G401 (cell line): ENCODE measurements around the gene TNNI3K. TPM values are rescaled to one million over a fixed set of nuclear protein-coding genes. Genes with fewer than 3 reads are reported as not detected.

Experiments
- DNase-seq: peaks from one replicate; pipeline ENCODE4 v3.0.0-alpha.2; 2015; ENCODE audit warnings: low spot score
- in situ Hi-C: cut with HindIII; loops from 2 replicates; pipeline ENCODE4 v1.10.0; 2016; ENCODE audit warnings: low sequenced_read_pairs, mixed read lengths
- total RNA-seq: library from RNA; depleted of rRNA; stranded (reverse); fragments of >200 nt; shearing (Covaris generic); gene quantifications from 2 replicates; pipeline ENCODE4 v1.2.3, GENCODE V29; 2014

The TNNI3K gene
- total RNA-seq, 1 experiment from 2014 or later: not detected

- in situ Hi-C loops: no loop called here
- DNase-seq: no peak
These were observed 278.5 kb downstream of the TNNI3K start for GRCh38 chr1:74513411-74514300.

DNA sequence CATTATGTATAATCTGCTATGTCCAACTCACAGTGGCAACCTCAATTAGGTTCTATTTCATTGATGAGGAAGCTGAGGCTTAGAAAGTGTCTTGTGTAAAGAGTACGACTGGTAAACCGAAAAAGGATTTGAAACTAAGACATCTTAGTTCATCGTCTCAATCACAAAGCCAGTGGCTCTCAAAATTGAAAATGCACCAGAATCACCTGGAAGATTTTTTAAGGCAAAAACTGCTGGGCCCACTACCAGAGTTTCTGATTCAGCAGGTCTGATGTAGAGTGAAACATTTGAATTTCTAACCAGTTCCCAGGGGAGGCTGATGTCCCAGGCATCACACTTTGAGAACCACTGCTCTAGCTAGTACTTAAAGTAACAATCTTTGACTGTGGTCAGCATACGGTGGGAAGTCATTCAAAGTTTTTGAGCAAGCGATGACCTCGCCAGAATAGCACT, 282.4 kb downstream of the TNNI3K start:
- in situ Hi-C loops: no loop called here
- no peak for DNase-seq

GRCh38 chr1:74522148-74522547, 287.0 kb downstream of the TNNI3K start:
- in situ Hi-C loops: no loop called here
- no peak for DNase-seq

DNA sequence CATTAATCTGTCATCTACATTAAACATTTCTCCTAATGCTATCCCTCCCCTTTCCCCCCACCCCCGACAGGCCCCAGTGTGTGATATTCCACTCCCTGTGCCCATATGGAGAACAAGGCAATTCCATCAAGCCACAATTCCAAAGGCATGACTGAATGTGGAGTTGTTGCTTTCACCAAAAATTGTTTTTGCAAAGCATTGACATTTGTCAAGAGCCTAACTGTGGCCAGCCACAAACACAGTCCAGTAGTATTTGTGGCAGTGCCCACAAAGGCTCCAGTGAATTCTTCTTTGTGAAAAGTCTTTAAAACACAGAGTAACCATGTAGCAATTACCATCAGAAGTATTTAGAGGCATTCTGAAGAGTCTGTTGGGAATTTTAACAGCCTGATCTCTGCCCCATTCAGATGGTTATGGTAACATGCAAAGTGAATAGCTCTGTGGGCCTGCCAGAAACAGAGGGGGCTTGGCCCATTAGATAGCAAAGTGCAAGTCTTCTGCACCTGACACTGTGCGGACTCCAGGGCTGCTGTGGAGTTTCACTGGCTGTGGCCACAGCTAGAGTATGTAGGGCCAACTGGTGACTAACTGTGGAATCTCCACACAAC, 288.8 kb downstream of the TNNI3K start:
- no peak for DNase-seq
- in situ Hi-C loops: no loop called here

- in situ Hi-C loops: no loop called here
- DNase-seq: no peak
These were observed 291.5 kb downstream of the TNNI3K start for GRCh38 chr1:74526708-74527107.

GRCh38 chr1:74528123-74528522, 292.9 kb downstream of the TNNI3K start:
- in situ Hi-C loops: no loop called here
- no peak for DNase-seq

DNA sequence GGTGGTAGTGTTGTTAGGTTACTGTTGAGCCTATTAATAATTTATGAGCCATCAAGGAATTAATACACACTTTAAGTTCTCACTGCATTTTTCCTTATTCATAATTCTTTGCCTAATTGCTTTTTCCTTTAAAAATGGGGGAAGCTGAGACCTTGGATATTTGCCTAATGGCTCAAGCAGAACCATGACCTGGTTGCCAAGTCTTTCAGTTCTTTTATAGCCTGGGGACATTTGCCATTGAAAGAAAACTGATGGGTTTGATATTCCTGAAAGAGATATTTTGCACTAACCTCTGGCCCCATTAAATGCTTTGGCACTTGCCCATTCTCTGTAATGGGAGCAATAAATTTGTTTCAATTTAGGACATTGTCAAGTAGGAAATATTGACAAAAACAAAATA, 295.7 kb downstream of the TNNI3K start:
- in situ Hi-C loops: no loop called here
- DNase-seq: no peak

DNA sequence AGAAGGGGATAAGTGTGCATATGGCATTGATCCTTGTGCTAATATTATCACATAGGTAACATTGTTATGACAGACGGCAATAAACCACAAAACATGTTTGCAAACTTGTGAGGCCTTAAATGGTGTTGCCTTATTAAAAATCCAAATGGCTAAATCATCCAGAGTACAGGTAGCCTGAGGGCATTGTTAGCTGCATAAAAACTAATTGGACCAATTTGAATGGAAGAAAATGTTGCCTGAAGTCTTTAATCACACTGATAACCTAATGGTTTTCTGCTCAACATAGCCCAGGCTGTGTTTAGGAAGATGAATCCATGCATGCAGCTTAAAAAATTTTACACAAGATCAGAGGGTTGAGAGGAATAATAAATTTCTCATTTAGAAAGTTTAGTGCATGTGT, 296.6 kb downstream of the TNNI3K start:
- DNase-seq: no peak
- in situ Hi-C loops: no loop called here

DNA sequence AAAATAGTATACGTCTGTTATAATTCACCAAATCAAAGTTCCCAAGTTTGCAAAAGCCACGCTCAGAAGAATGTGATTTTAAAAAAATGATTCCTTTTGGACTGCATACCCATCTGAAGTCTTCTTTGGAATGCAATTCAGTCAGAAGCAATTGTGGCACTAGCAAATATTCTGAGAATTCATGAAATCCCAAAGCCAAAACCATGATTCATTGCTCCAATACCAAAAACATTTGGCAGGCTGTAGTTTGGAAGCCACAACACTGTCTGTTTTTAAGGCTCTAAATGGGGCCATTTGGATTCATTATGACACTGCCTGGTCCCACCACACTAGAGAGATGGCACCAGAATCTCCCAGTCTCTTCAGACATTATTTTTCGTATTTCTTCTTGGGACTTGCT, 299.1 kb downstream of the TNNI3K start:
- in situ Hi-C loops: no loop called here
- no peak for DNase-seq

DNA sequence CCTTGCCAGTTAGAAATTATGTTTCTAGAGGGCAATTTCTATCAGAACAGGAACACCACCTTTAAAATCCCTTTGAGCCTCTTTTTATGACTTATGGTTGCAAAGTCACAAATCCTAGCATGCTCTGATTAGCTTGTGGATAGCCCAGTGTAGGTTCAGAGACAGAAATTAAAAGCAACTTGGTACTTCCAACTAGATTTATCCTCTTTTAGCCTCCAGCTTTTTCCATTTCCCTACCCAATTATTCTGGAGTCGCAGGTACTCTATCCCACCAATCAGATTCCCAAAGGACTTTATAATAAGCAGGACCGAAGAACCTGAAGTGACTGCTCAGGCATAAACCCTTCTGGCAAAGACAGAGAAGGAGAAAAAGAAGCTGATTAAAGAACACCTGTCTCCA, 310.6 kb downstream of the TNNI3K start:
- DNase-seq: no peak
- in situ Hi-C loops: no loop called here

DNA sequence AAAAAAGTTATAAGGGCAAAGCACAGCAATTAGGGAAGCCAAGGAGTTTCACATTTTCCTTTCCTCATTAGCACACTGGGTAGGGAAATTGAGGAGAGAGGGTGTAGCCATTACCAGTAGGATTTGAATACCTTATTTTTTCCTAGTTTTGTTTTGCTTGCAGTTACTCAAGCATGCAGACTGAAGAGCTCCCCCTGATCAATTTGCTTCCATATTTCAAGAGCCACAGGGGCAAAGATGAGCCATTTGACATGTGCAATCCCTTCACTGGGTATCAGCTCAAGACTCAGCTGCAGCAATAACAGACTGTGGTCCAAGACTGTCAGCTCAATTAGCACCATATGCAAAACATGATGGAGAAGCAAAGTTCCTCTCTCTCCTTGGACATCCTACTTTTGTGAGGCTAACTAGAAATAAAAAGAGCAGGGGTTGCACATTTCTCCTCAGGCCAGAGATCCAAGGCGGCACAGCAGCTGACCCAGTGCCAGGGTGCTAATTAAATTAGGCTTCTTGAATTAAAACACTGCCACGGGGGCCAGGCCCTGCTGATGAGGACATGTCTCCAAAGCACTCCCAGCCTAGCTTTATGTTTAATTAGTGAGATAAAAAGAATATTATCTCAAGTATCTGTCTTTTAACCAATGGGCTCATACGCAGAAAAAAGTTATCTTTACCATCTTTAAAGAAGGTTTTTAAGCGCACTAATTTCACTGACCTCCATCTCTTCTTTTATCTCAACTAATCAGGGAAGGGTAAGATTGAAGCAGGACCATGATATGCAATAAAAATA, 314.0 kb downstream of the TNNI3K start:
- DNase-seq: no peak
- in situ Hi-C loops: no loop called here

- in situ Hi-C loops: no loop called here
- no peak for DNase-seq
These were observed 314.7 kb downstream of the TNNI3K start for GRCh38 chr1:74549932-74550331.

GRCh38 chr1:74570797-74571492, 335.8 kb downstream of the TNNI3K start:
- DNase-seq: no peak
- in situ Hi-C loops: no loop called here

DNA sequence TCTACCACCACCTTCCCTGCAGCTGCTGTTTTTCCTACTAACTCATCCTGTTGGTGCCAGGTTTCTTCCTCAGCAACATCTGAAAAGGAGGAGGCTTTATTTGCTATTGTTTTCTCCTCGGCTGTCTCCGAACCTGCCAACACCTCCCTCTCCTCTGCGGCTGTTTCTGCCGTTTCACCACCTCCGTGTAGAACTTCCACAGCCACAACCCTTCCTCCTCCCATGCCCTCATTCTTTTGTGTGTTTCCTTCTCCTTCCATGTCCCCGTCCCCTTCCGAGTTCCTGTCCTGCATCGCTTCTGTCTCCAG, 336.3 kb downstream of the TNNI3K start:
- in situ Hi-C loops: no loop called here
- DNase-seq: no peak

DNA sequence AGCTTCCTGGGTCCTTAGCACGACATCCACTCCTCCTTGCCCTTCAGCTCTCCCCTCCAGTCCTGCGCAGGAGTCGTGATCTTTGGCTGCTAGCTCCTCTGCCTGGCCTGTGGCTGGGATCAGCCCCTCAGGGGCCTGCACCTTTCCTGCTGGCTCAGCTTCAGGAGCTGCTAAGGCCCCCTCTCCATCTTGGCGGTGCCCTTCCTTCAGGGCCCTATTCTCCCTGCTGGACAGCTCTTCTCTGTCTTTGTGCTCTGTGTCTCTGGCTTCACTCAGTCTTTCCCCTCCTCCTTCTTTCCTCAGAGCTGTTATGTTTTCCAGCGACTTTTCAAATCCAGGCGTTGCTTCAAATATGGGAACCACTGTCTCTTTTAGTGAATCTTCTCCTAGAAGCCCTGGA, 336.7 kb downstream of the TNNI3K start:
- no peak for DNase-seq

GRCh38 chr1:74578101-74578500, 342.9 kb downstream of the TNNI3K start:
- in situ Hi-C loops: no loop called here
- no peak for DNase-seq

More for the DNA sequence above, 336.7 kb downstream of the TNNI3K start:
- in situ Hi-C loops: no loop called here

GRCh38 chr1:74579425-74579824, 344.2 kb downstream of the TNNI3K start:
- no peak for DNase-seq
- in situ Hi-C loops: no loop called here

DNA sequence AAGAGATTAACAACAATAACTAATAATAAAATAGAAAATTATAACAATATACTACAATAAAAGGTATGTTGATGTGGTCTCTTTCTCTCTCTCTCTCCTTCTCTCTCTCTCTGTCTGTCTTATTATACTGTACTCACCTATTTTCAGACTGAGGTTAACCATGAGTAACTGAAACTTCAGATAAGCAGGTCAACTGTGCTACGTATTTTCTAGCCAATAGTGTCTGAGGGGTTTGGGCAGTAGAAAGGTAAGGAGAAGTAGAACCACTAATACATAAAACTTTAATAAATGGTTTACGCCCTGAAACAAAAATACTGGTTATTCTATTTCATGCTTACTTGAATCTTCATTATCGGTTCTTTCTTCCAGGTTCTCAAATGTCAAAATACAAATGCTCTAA, 348.2 kb downstream of the TNNI3K start:
- DNase-seq: no peak
- in situ Hi-C loops: no loop called here

- no peak for DNase-seq
- in situ Hi-C loops: no loop called here
These were observed 349.0 kb downstream of the TNNI3K start for GRCh38 chr1:74584185-74584584.
